Esophagus squamous epithelium (tissue), 4 donors: ENCODE measurements around the gene PRSS57.

Experiments used
- POLR2A ChIP-seq, 4 donors: fragments of 450-650 bp; IDR thresholded peaks; one replicate each; pipeline ENCODE4 v1.6.1; 2017; ENCODE audit warnings: antibody characterized with exemption in 4 of 4, mild to moderate bottlenecking in 4 of 4, moderate library complexity in 3 of 4
- TF ChIP-seq, protein P1 (sequence below), 6 experiments: fragments of 450-650 bp in 4 of 6; fragments of 200-600 bp in 2 of 6; sonication (generic) in 2 of 6; IDR thresholded peaks; one replicate each; pipeline ENCODE4 v1.5.1; 2016 to 2019; ENCODE audit warnings: antibody characterized with exemption in 6 of 6, mild to moderate bottlenecking in 4 of 6, moderate library complexity in 4 of 6

DNA sequence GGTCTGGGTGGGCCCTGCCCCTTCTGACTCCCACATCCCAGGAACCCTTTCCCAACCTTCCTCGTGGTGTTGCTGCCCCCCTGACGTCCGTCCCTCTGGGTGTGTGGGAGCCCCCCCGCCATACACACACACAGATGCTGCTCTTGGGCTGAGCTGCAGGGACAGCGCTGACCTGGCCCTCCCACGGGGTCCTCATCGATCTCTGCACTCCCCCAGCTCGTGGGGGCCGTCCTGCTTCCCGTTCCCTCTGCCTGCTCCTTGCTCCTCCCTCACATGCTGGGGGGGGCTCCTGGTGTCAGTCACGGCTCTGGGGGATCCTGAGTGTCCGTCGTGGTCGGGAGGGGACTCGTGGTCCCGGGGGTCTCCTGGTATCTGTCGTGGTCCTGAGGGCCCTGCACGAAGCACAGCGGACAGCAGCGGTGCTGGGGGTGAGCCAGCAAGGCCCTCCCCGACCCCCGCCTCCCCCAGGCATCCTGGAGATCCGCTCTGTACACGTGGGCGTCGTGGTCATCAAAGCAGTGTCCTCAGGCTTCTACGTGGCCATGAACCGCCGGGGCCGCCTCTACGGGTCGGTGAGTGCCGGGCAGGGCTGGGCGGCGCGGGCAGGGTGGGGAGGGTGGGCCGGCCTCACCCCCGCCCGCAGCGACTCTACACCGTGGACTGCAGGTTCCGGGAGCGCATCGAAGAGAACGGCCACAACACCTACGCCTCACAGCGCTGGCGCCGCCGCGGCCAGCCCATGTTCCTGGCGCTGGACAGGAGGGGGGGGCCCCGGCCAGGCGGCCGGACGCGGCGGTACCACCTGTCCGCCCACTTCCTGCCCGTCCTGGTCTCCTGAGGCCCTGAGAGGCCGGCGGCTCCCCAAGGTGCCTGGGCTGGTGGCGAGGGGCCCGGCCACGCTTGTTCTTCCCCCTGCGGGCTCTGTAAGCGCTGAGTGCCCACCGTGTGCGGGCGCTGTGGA, 52.2 kb downstream of the PRSS57 start:
- no peak for TF ChIP-seq POLR2A (IDR thresholded peaks at IDR 0.05)
- TF ChIP-seq, protein P1, sequence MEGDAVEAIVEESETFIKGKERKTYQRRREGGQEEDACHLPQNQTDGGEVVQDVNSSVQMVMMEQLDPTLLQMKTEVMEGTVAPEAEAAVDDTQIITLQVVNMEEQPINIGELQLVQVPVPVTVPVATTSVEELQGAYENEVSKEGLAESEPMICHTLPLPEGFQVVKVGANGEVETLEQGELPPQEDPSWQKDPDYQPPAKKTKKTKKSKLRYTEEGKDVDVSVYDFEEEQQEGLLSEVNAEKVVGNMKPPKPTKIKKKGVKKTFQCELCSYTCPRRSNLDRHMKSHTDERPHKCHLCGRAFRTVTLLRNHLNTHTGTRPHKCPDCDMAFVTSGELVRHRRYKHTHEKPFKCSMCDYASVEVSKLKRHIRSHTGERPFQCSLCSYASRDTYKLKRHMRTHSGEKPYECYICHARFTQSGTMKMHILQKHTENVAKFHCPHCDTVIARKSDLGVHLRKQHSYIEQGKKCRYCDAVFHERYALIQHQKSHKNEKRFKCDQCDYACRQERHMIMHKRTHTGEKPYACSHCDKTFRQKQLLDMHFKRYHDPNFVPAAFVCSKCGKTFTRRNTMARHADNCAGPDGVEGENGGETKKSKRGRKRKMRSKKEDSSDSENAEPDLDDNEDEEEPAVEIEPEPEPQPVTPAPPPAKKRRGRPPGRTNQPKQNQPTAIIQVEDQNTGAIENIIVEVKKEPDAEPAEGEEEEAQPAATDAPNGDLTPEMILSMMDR (IDR thresholded peaks at IDR 0.05): no peak
